ENCODE results near the gene DUXB.

DUXB gene

GRCh38 chr16:75701361-75701760 lies at the start of gene DUXB:
DUXB (minus strand) TSS chr16:75701461; CDS start chr16:75701418, 43 bp downstream.
- Histone ChIP-seq H3K27ac (ENCODE audit: low read length) (no peak within 1 kb of the TSS), H3K36me3 (ENCODE audit: control insufficient read depth, low read depth, low read length) (no peaks in the 10 kb centered on the region), H3K4me1 (ENCODE audit: control insufficient read depth, low read depth, low read length) (no peaks in the 10 kb centered on the region), H3K9me3 (ENCODE audit: control insufficient read depth, low read depth, low read length) (no peaks in the 10 kb centered on the region), H3K9ac (ENCODE audit: low read length) (no peak within 1 kb of the TSS), H3K4me3 (ENCODE audit: low read length) (no peak within 1 kb of the TSS), H3K27me3 (ENCODE audit: control insufficient read depth, insufficient read depth, low read length) (no peaks in the 10 kb centered on the region)

GRCh38 chr16:75750528-75750927 lies 49.3 kb upstream of the DUXB start:
- H3K27me3 ChIP-seq (ENCODE audit: control insufficient read depth, insufficient read depth, low read length), result no peaks in the 10 kb centered on the region
- no peak overlapping the region for H3K27ac ChIP-seq (ENCODE audit: low read length)
- H3K36me3 ChIP-seq (ENCODE audit: control insufficient read depth, low read depth, low read length), result no peaks in the 10 kb centered on the region
- H3K9ac ChIP-seq (ENCODE audit: low read length), result no peak overlapping the region
- H3K9me3 ChIP-seq (ENCODE audit: control insufficient read depth, low read depth, low read length), result no peaks in the 10 kb centered on the region
- H3K4me1 ChIP-seq (ENCODE audit: control insufficient read depth, low read depth, low read length), result no peaks in the 10 kb centered on the region
- H3K4me3 ChIP-seq (ENCODE audit: low read length), result no peak overlapping the region

- Histone ChIP-seq H3K27me3 (ENCODE audit: control insufficient read depth, insufficient read depth, low read length) (no peaks in the 10 kb centered on the region), H3K4me1 (ENCODE audit: control insufficient read depth, low read depth, low read length) (no peaks in the 10 kb centered on the region), H3K27ac (ENCODE audit: low read length) (no peak overlapping the region), H3K4me3 (ENCODE audit: low read length) (no peak overlapping the region), H3K9ac (ENCODE audit: low read length) (no peak overlapping the region), H3K9me3 (ENCODE audit: control insufficient read depth, low read depth, low read length) (peaks cover 32% of the 10 kb centered on the region), H3K36me3 (ENCODE audit: control insufficient read depth, low read depth, low read length) (no peaks in the 10 kb centered on the region)
These were observed 45.1 kb upstream of the DUXB start for GRCh38 chr16:75746359-75746758.

GRCh38 chr16:75745823-75746222 lies 44.6 kb upstream of the DUXB start:
- Histone ChIP-seq H3K9ac (ENCODE audit: low read length) (no peak overlapping the region), H3K27me3 (ENCODE audit: control insufficient read depth, insufficient read depth, low read length) (no peaks in the 10 kb centered on the region), H3K36me3 (ENCODE audit: control insufficient read depth, low read depth, low read length) (no peaks in the 10 kb centered on the region), H3K4me3 (ENCODE audit: low read length) (no peak overlapping the region), H3K4me1 (ENCODE audit: control insufficient read depth, low read depth, low read length) (no peaks in the 10 kb centered on the region), H3K27ac (ENCODE audit: low read length) (no peak overlapping the region), H3K9me3 (ENCODE audit: control insufficient read depth, low read depth, low read length) (peaks cover 33% of the 10 kb centered on the region)

- Histone ChIP-seq H3K27ac (ENCODE audit: low read length) (no peak overlapping the region), H3K9me3 (ENCODE audit: control insufficient read depth, low read depth, low read length) (peaks cover 33% of the 10 kb centered on the region), H3K36me3 (ENCODE audit: control insufficient read depth, low read depth, low read length) (no peaks in the 10 kb centered on the region), H3K27me3 (ENCODE audit: control insufficient read depth, insufficient read depth, low read length) (no peaks in the 10 kb centered on the region), H3K4me3 (ENCODE audit: low read length) (no peak overlapping the region), H3K9ac (ENCODE audit: low read length) (no peak overlapping the region), H3K4me1 (ENCODE audit: control insufficient read depth, low read depth, low read length) (no peaks in the 10 kb centered on the region)
These were observed 44.0 kb upstream of the DUXB start for GRCh38 chr16:75745242-75745641.

- no peak overlapping the region for H3K4me3 ChIP-seq (ENCODE audit: low read length)
- peaks cover 33% of the 10 kb centered on the region for H3K9me3 ChIP-seq (ENCODE audit: control insufficient read depth, low read depth, low read length)
- H3K27ac ChIP-seq (ENCODE audit: low read length), result no peak overlapping the region
- H3K27me3 ChIP-seq (ENCODE audit: control insufficient read depth, insufficient read depth, low read length), result no peaks in the 10 kb centered on the region
- no peaks in the 10 kb centered on the region for H3K36me3 ChIP-seq (ENCODE audit: control insufficient read depth, low read depth, low read length)
- H3K9ac ChIP-seq (ENCODE audit: low read length), result no peak overlapping the region
- H3K4me1 ChIP-seq (ENCODE audit: control insufficient read depth, low read depth, low read length), result no peaks in the 10 kb centered on the region
These were observed 41.3 kb upstream of the DUXB start for GRCh38 chr16:75742424-75743047.

- Histone ChIP-seq H3K4me1 (ENCODE audit: control insufficient read depth, low read depth, low read length) (no peaks in the 10 kb centered on the region), H3K27me3 (ENCODE audit: control insufficient read depth, insufficient read depth, low read length) (no peaks in the 10 kb centered on the region), H3K9me3 (ENCODE audit: control insufficient read depth, low read depth, low read length) (no peaks in the 10 kb centered on the region), H3K4me3 (ENCODE audit: low read length) (no peak overlapping the region), H3K36me3 (ENCODE audit: control insufficient read depth, low read depth, low read length) (no peaks in the 10 kb centered on the region), H3K27ac (ENCODE audit: low read length) (no peak overlapping the region), H3K9ac (ENCODE audit: low read length) (no peak overlapping the region)
These were observed 32.3 kb upstream of the DUXB start for GRCh38 chr16:75733305-75734211.

- no peaks in the 10 kb centered on the region for H3K4me1 ChIP-seq (ENCODE audit: control insufficient read depth, low read depth, low read length)
- H3K36me3 ChIP-seq (ENCODE audit: control insufficient read depth, low read depth, low read length), result no peaks in the 10 kb centered on the region
- no peaks in the 10 kb centered on the region for H3K27me3 ChIP-seq (ENCODE audit: control insufficient read depth, insufficient read depth, low read length)
- H3K4me3 ChIP-seq (ENCODE audit: low read length), result no peak overlapping the region
- H3K27ac ChIP-seq (ENCODE audit: low read length), result no peak overlapping the region
- no peak overlapping the region for H3K9ac ChIP-seq (ENCODE audit: low read length)
- H3K9me3 ChIP-seq (ENCODE audit: control insufficient read depth, low read depth, low read length), result no peaks in the 10 kb centered on the region
These were observed 31.6 kb upstream of the DUXB start for GRCh38 chr16:75732871-75733270.

GRCh38 chr16:75727221-75727620 lies 26.0 kb upstream of the DUXB start:
- Histone ChIP-seq H3K4me3 (ENCODE audit: low read length) (no peak overlapping the region), H3K4me1 (ENCODE audit: control insufficient read depth, low read depth, low read length) (no peaks in the 10 kb centered on the region), H3K9me3 (ENCODE audit: control insufficient read depth, low read depth, low read length) (no peaks in the 10 kb centered on the region), H3K27ac (ENCODE audit: low read length) (no peak overlapping the region), H3K36me3 (ENCODE audit: control insufficient read depth, low read depth, low read length) (no peaks in the 10 kb centered on the region), H3K27me3 (ENCODE audit: control insufficient read depth, insufficient read depth, low read length) (no peaks in the 10 kb centered on the region), H3K9ac (ENCODE audit: low read length) (no peak overlapping the region)

- H3K27me3 ChIP-seq (ENCODE audit: control insufficient read depth, insufficient read depth, low read length), result no peaks in the 10 kb centered on the region
- no peak within 1 kb of the TSS for H3K4me3 ChIP-seq (ENCODE audit: low read length)
- H3K4me1 ChIP-seq (ENCODE audit: control insufficient read depth, low read depth, low read length), result no peaks in the 10 kb centered on the region
- H3K9me3 ChIP-seq (ENCODE audit: control insufficient read depth, low read depth, low read length), result no peaks in the 10 kb centered on the region
- H3K36me3 ChIP-seq (ENCODE audit: control insufficient read depth, low read depth, low read length), result no peaks in the 10 kb centered on the region
- no peak within 1 kb of the TSS for H3K9ac ChIP-seq (ENCODE audit: low read length)
- no peak within 1 kb of the TSS for H3K27ac ChIP-seq (ENCODE audit: low read length)
These were observed 25.1 kb upstream of the DUXB start, which contains the start of gene CPHXL for GRCh38 chr16:75726390-75726789. CPHXL (minus strand) TSS chr16:75726490; CDS start chr16:75726442, 48 bp downstream.

GRCh38 chr16:75718452-75718851 lies 17.2 kb upstream of the DUXB start:
- Histone ChIP-seq H3K4me1 (ENCODE audit: control insufficient read depth, low read depth, low read length) (no peaks in the 10 kb centered on the region), H3K4me3 (ENCODE audit: low read length) (no peak overlapping the region)

More at GRCh38 chr16:75718452-75718851, 17.2 kb upstream of the DUXB start:
- peaks cover 8% of the 10 kb centered on the region for H3K9me3 ChIP-seq (ENCODE audit: control insufficient read depth, low read depth, low read length)
- no peak overlapping the region for H3K27ac ChIP-seq (ENCODE audit: low read length)
- H3K27me3 ChIP-seq (ENCODE audit: control insufficient read depth, insufficient read depth, low read length), result no peaks in the 10 kb centered on the region
- H3K9ac ChIP-seq (ENCODE audit: low read length), result no peak overlapping the region
- no peaks in the 10 kb centered on the region for H3K36me3 ChIP-seq (ENCODE audit: control insufficient read depth, low read depth, low read length)
